ENCODE data around the gene HOXC4.

The HOXC4 gene

DNA sequence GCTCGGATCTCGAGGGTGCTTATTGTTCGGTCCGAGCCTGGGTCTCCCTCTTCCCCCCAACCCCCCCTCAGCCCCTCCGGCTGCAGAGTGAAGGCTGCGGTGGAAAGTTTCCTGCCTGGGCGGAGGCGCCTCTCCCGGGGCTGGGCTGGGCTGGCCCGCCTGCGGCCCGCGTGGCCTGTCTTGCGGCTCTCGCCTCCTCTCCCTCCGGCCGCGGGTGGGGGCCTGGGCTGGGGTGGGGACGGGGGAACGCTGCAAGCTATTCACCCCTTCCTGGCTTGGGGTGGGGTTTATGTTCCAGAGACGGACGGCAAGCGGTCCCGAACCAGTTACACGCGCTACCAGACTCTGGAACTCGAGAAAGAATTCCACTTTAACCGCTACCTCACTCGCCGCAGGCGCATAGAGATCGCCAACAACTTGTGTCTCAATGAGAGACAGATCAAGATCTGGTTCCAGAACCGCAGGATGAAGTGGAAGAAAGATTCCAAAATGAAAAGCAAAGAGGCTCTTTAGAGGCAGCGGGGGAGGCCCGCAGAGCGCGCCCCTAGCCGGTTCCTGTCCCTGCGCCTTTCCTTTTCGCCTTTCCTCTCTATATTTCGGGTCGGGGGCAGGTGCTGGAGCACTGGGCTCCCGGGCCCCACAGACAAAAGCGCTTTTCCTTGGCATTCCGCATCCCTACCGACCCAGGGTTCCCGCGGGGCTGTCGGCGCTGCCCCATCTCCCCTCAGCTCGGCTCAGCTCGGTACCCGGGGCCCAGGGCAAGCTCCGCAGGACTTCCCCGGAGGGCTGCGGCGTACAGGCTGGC lies 19.5 kb upstream of the HOXC4 start:
- Histone ChIP-seq H3K4me3 (ENCODE audit: low read depth, low read length) (peak overlapping the region; percentile 8; the same call in 1 of the 2 replicates), H3K4me1 (ENCODE audit: control insufficient read depth, insufficient read depth, low read length) (peaks cover 45% of the 10 kb centered on the region), H3K36me3 (ENCODE audit: control insufficient read depth in 2 of 2, insufficient read depth in 1 of 2, low read length in 2 of 2) (peaks cover 4 to 13% of the 10 kb centered on the region in 2 experiments; a peak in 2 of 3 replicates), H3K9me3 (ENCODE audit: control insufficient read depth, insufficient read depth, low read depth, low read length) (no peaks in the 10 kb centered on the region), H3K27ac (ENCODE audit: extremely low read depth, low read depth, low read length) (peak overlapping the region; percentile 100)
- ChIA-PET CTCF (interaction anchor here (0.5 to 5.4 kb wide), 8 partner anchors 18 to 304 kb away, joined by 3 to 78 read pairs (median 6); partner anchors contain the start of gene HOXC10), POLR2A (interaction anchor here (2.1 to 5.0 kb wide), 2 partner anchors 17 to 19 kb away, joined by 8 to 22 read pairs; partner anchors contain the start of gene HOXC4)
- TF ChIP-seq SP2 (tag by site-specific recombination; IDR thresholded peaks at IDR 0.05), result no peak
- TF ChIP-seq GLIS2 (tag by site-specific recombination; IDR thresholded peaks at IDR 0.05), result peak; percentile 8
- TF ChIP-seq ZNF530 (tag by site-specific recombination; IDR thresholded peaks at IDR 0.05; ENCODE audit: low read depth), result no peak
- TF ChIP-seq ZNF571 (tag by site-specific recombination; IDR thresholded peaks at IDR 0.05), result no peak
- TF ChIP-seq, protein P1, sequence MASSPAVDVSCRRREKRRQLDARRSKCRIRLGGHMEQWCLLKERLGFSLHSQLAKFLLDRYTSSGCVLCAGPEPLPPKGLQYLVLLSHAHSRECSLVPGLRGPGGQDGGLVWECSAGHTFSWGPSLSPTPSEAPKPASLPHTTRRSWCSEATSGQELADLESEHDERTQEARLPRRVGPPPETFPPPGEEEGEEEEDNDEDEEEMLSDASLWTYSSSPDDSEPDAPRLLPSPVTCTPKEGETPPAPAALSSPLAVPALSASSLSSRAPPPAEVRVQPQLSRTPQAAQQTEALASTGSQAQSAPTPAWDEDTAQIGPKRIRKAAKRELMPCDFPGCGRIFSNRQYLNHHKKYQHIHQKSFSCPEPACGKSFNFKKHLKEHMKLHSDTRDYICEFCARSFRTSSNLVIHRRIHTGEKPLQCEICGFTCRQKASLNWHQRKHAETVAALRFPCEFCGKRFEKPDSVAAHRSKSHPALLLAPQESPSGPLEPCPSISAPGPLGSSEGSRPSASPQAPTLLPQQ (tag by site-specific recombination; IDR thresholded peaks at IDR 0.05), result no peak
- TF ChIP-seq ZNF121 (tag by site-specific recombination; IDR thresholded peaks at IDR 0.05), result no peak
- TF ChIP-seq KLF1 (tag by site-specific recombination; IDR thresholded peaks at IDR 0.05), result no peak
- no peak for TF ChIP-seq ZNF155 (tag by site-specific recombination; IDR thresholded peaks at IDR 0.05)
- TF ChIP-seq, protein P2, sequence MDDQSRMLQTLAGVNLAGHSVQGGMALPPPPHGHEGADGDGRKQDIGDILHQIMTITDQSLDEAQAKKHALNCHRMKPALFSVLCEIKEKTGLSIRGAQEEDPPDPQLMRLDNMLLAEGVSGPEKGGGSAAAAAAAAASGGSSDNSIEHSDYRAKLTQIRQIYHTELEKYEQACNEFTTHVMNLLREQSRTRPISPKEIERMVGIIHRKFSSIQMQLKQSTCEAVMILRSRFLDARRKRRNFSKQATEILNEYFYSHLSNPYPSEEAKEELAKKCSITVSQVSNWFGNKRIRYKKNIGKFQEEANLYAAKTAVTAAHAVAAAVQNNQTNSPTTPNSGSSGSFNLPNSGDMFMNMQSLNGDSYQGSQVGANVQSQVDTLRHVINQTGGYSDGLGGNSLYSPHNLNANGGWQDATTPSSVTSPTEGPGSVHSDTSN (CRISPR knock-in tag; IDR thresholded peaks at IDR 0.05), result no peak
- TF ChIP-seq, protein P3, sequence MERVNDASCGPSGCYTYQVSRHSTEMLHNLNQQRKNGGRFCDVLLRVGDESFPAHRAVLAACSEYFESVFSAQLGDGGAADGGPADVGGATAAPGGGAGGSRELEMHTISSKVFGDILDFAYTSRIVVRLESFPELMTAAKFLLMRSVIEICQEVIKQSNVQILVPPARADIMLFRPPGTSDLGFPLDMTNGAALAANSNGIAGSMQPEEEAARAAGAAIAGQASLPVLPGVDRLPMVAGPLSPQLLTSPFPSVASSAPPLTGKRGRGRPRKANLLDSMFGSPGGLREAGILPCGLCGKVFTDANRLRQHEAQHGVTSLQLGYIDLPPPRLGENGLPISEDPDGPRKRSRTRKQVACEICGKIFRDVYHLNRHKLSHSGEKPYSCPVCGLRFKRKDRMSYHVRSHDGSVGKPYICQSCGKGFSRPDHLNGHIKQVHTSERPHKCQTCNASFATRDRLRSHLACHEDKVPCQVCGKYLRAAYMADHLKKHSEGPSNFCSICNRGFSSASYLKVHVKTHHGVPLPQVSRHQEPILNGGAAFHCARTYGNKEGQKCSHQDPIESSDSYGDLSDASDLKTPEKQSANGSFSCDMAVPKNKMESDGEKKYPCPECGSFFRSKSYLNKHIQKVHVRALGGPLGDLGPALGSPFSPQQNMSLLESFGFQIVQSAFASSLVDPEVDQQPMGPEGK (tag by site-specific recombination; IDR thresholded peaks at IDR 0.05), result no peak
- no peak for TF ChIP-seq ZBTB1 (tag by site-specific recombination; IDR thresholded peaks at IDR 0.05)
- no peak for TF ChIP-seq ZFP41 (tag by site-specific recombination; IDR thresholded peaks at IDR 0.05; ENCODE audit: borderline replicate concordance)
- TF ChIP-seq, protein P4, sequence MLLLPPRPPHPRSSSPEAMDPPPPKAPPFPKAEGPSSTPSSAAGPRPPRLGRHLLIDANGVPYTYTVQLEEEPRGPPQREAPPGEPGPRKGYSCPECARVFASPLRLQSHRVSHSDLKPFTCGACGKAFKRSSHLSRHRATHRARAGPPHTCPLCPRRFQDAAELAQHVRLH (tag by site-specific recombination; IDR thresholded peaks at IDR 0.05), result no peak
- no peak for TF ChIP-seq ZNF777 (tag by site-specific recombination; IDR thresholded peaks at IDR 0.05; ENCODE audit: borderline replicate concordance)
- TF ChIP-seq ZNF600 (tag by site-specific recombination; IDR thresholded peaks at IDR 0.05), result peak; percentile 43; the same call in 1 of the 2 replicates
- TF ChIP-seq, protein P5, sequence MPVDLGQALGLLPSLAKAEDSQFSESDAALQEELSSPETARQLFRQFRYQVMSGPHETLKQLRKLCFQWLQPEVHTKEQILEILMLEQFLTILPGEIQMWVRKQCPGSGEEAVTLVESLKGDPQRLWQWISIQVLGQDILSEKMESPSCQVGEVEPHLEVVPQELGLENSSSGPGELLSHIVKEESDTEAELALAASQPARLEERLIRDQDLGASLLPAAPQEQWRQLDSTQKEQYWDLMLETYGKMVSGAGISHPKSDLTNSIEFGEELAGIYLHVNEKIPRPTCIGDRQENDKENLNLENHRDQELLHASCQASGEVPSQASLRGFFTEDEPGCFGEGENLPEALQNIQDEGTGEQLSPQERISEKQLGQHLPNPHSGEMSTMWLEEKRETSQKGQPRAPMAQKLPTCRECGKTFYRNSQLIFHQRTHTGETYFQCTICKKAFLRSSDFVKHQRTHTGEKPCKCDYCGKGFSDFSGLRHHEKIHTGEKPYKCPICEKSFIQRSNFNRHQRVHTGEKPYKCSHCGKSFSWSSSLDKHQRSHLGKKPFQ (tag by site-specific recombination; IDR thresholded peaks at IDR 0.05), result no peak
- no peak for TF ChIP-seq ZNF433 (tag by site-specific recombination; IDR thresholded peaks at IDR 0.05; ENCODE audit: low read depth)
- TF ChIP-seq, protein P6, sequence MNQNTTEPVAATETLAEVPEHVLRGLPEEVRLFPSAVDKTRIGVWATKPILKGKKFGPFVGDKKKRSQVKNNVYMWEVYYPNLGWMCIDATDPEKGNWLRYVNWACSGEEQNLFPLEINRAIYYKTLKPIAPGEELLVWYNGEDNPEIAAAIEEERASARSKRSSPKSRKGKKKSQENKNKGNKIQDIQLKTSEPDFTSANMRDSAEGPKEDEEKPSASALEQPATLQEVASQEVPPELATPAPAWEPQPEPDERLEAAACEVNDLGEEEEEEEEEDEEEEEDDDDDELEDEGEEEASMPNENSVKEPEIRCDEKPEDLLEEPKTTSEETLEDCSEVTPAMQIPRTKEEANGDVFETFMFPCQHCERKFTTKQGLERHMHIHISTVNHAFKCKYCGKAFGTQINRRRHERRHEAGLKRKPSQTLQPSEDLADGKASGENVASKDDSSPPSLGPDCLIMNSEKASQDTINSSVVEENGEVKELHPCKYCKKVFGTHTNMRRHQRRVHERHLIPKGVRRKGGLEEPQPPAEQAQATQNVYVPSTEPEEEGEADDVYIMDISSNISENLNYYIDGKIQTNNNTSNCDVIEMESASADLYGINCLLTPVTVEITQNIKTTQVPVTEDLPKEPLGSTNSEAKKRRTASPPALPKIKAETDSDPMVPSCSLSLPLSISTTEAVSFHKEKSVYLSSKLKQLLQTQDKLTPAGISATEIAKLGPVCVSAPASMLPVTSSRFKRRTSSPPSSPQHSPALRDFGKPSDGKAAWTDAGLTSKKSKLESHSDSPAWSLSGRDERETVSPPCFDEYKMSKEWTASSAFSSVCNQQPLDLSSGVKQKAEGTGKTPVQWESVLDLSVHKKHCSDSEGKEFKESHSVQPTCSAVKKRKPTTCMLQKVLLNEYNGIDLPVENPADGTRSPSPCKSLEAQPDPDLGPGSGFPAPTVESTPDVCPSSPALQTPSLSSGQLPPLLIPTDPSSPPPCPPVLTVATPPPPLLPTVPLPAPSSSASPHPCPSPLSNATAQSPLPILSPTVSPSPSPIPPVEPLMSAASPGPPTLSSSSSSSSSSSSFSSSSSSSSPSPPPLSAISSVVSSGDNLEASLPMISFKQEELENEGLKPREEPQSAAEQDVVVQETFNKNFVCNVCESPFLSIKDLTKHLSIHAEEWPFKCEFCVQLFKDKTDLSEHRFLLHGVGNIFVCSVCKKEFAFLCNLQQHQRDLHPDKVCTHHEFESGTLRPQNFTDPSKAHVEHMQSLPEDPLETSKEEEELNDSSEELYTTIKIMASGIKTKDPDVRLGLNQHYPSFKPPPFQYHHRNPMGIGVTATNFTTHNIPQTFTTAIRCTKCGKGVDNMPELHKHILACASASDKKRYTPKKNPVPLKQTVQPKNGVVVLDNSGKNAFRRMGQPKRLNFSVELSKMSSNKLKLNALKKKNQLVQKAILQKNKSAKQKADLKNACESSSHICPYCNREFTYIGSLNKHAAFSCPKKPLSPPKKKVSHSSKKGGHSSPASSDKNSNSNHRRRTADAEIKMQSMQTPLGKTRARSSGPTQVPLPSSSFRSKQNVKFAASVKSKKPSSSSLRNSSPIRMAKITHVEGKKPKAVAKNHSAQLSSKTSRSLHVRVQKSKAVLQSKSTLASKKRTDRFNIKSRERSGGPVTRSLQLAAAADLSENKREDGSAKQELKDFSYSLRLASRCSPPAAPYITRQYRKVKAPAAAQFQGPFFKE (tag by site-specific recombination; IDR thresholded peaks at IDR 0.05; ENCODE audit: borderline replicate concordance), result no peak
- TF ChIP-seq, protein P7, sequence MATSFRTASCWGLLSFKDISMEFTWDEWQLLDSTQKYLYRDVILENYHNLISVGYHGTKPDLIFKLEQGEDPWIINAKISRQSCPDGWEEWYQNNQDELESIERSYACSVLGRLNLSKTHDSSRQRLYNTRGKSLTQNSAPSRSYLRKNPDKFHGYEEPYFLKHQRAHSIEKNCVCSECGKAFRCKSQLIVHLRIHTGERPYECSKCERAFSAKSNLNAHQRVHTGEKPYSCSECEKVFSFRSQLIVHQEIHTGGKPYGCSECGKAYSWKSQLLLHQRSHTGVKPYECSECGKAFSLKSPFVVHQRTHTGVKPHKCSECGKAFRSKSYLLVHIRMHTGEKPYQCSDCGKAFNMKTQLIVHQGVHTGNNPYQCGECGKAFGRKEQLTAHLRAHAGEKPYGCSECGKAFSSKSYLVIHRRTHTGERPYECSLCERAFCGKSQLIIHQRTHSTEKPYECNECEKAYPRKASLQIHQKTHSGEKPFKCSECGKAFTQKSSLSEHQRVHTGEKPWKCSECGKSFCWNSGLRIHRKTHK (tag by site-specific recombination; IDR thresholded peaks at IDR 0.05), result no peak
- TF ChIP-seq ZNF654 (tag by site-specific recombination; IDR thresholded peaks at IDR 0.05; ENCODE audit: low read depth), result no peak
- no peak for TF ChIP-seq ZNF529 (tag by site-specific recombination; IDR thresholded peaks at IDR 0.05; ENCODE audit: insufficient replicate concordance)
- TF ChIP-seq YY2 (tag by site-specific recombination; IDR thresholded peaks at IDR 0.05), result no peak

Measured in HEK293 (cell line).